Suppressor macrophage treated with lipopolysaccharide for 4 hours (primary cell): Measurements from ENCODE around the gene IGF2BP1.
A peak's percentile ranks its signal among the peaks of the same experiment; 100 is the strongest.
"Not testable (repeated sequence)": the region's sequence is repeated elsewhere in the genome, so short reads cannot be mapped to it uniquely, and the experiment has no call there.

Experiments
- DNase-seq: peaks from one replicate; pipeline ENCODE4 v3.0.0-alpha.2; 2020

The IGF2BP1 gene

GRCh38 chr17:48995974-48996721, 1.0 kb upstream of the IGF2BP1 start:
- DNase-seq: no peak

- no peak for DNase-seq
These were observed 473 bp upstream of the IGF2BP1 start for GRCh38 chr17:48996722-48997102.

GRCh38 chr17:48997827-48998586, 822 bp downstream of the IGF2BP1 start:
- DNase-seq: no peak

GRCh38 chr17:48998587-48999440, 1.6 kb downstream of the IGF2BP1 start:
- no peak for DNase-seq

GRCh38 chr17:49000943-49001342, 3.8 kb downstream of the IGF2BP1 start:
- peak; percentile 52 for DNase-seq

GRCh38 chr17:49001671-49002070, 4.5 kb downstream of the IGF2BP1 start:
- no peak for DNase-seq

- DNase-seq: no peak
These were observed 5.1 kb downstream of the IGF2BP1 start for GRCh38 chr17:49002331-49002730.

- DNase-seq: no peak
These were observed 5.6 kb downstream of the IGF2BP1 start for GRCh38 chr17:49002766-49003165.

- DNase-seq: peak; percentile 15
These were observed 6.6 kb downstream of the IGF2BP1 start for GRCh38 chr17:49003557-49004511.

- no peak for DNase-seq
These were observed 8.0 kb downstream of the IGF2BP1 start for GRCh38 chr17:49005140-49005539.

- DNase-seq: not testable (repeated sequence)
These were observed 11.7 kb downstream of the IGF2BP1 start for GRCh38 chr17:49008908-49009307.

- no peak for DNase-seq
These were observed 15.6 kb downstream of the IGF2BP1 start for GRCh38 chr17:49012769-49013255.

- no peak for DNase-seq
These were observed 16.4 kb downstream of the IGF2BP1 start for GRCh38 chr17:49013311-49014213.

GRCh38 chr17:49015179-49015923, 18.2 kb downstream of the IGF2BP1 start:
- no peak for DNase-seq

GRCh38 chr17:49015924-49016774, 19.0 kb downstream of the IGF2BP1 start:
- no peak for DNase-seq

GRCh38 chr17:49016775-49017463, 19.7 kb downstream of the IGF2BP1 start:
- no peak for DNase-seq

GRCh38 chr17:49018116-49018612, 21.0 kb downstream of the IGF2BP1 start:
- no peak for DNase-seq

GRCh38 chr17:49018748-49019147, 21.6 kb downstream of the IGF2BP1 start:
- DNase-seq: no peak
